AG08396 (cell line): ENCODE data around the gene CCDC6.
"Not testable (repeated sequence)": the region's sequence is repeated elsewhere in the genome, so short reads cannot be mapped to it uniquely, and the experiment has no call there.

Source experiments
- DNase-seq: peaks from one replicate; pipeline ENCODE4 v3.0.0; 2012; ENCODE audit warnings: low spot score, mixed read lengths

Gene CCDC6

GRCh38 chr10:59808896-59809643 lies 97.3 kb downstream of the CCDC6 start:
- peak; percentile 52 for DNase-seq

GRCh38 chr10:59807629-59808620 lies 98.4 kb downstream of the CCDC6 start:
- no peak for DNase-seq

- DNase-seq = no peak
Observed at GRCh38 chr10:59805014-59805413, 101.3 kb downstream of the CCDC6 start.

- DNase-seq = no peak
Observed at GRCh38 chr10:59804220-59804619, 102.1 kb downstream of the CCDC6 start.

GRCh38 chr10:59803714-59804113 lies 102.6 kb downstream of the CCDC6 start:
- DNase-seq = no peak

GRCh38 chr10:59801171-59801570 lies 105.2 kb downstream of the CCDC6 start:
- no peak for DNase-seq

- no peak for DNase-seq
Observed at GRCh38 chr10:59799421-59799820, 106.9 kb downstream of the CCDC6 start.

- no peak for DNase-seq
Observed at GRCh38 chr10:59793919-59794318, 112.4 kb downstream of the CCDC6 start.

GRCh38 chr10:59792812-59793211 lies 113.5 kb downstream of the CCDC6 start:
- DNase-seq = no peak

- DNase-seq = no peak
Observed at GRCh38 chr10:59791601-59792000, 114.8 kb downstream of the CCDC6 start.

GRCh38 chr10:59790080-59790479 lies 116.3 kb downstream of the CCDC6 start:
- DNase-seq = not testable (repeated sequence)

- not testable (repeated sequence) for DNase-seq
Observed at GRCh38 chr10:59788914-59789313, 117.4 kb downstream of the CCDC6 start.

GRCh38 chr10:59787032-59787431 lies 119.3 kb downstream of the CCDC6 start:
- DNase-seq = not testable (repeated sequence)

- DNase-seq = not testable (repeated sequence)
Observed at GRCh38 chr10:59785476-59785875, 120.9 kb downstream of the CCDC6 start.

GRCh38 chr10:59781511-59781910 lies 124.8 kb downstream of the CCDC6 start:
- no peak for DNase-seq

- no peak for DNase-seq
Observed at GRCh38 chr10:59779756-59780533, 126.4 kb downstream of the CCDC6 start.

GRCh38 chr10:59774451-59774850 lies 131.9 kb downstream of the CCDC6 start:
- no peak for DNase-seq

GRCh38 chr10:59773088-59773487 lies 133.3 kb downstream of the CCDC6 start:
- DNase-seq = no peak

GRCh38 chr10:59771162-59771807 lies 135.1 kb downstream of the CCDC6 start:
- no peak for DNase-seq

- DNase-seq = no peak
Observed at GRCh38 chr10:59770689-59771088, 135.7 kb downstream of the CCDC6 start.

- DNase-seq = no peak
Observed at GRCh38 chr10:59762505-59762904, 143.9 kb downstream of the CCDC6 start.

GRCh38 chr10:59757966-59758365 lies 148.4 kb downstream of the CCDC6 start:
- DNase-seq = no peak
